ENCODE measurements around the gene AUTS2.

The AUTS2 gene

DNA sequence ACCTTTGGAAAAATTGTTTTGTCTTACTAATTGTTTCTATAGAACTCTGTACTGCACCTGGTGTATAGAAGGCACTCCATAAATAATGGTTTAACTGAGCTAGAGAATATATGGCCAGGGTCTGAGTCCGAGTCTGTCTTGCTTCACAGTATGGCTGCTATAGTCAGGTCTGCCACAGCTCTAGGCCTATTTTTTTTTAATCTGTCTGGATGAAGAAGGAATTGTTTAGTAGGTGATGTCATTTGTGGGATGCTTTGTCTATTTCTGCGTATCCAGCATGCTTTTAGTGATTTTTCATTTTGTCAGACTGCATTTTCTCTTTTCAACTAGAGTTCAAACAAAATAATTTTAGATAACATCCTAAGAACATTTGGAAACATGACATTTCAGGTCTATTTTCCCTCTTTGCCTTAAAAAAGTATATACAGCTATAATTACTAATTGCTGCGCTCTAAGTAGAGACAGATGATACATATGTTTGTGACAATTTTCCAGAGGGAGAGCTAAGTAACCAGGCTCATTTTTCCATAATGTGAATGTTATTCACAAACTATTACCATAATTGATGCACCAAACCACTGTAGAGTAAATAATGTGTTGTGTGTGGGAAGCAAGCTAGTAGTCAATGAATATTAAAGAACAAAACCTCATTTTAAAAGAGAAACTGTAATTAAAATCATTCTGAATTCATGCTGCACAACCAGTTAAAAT, 361.7 kb downstream of the AUTS2 start:
- Mint-ChIP-seq H3K9me3 (no peaks in the 10 kb centered on the region), H3K27ac (peak overlapping the region in 1 of 3 experiments; percentile 8), H3K4me1 (peaks cover 69% of the 10 kb centered on the region), H3K36me3 (ENCODE audit: low read depth) (no peaks in the 10 kb centered on the region), H3K4me3 (no peak overlapping the region), H3K27me3 (ENCODE audit: low read depth) (peaks cover 4% of the 10 kb centered on the region)
- TF ChIP-seq, protein P1, sequence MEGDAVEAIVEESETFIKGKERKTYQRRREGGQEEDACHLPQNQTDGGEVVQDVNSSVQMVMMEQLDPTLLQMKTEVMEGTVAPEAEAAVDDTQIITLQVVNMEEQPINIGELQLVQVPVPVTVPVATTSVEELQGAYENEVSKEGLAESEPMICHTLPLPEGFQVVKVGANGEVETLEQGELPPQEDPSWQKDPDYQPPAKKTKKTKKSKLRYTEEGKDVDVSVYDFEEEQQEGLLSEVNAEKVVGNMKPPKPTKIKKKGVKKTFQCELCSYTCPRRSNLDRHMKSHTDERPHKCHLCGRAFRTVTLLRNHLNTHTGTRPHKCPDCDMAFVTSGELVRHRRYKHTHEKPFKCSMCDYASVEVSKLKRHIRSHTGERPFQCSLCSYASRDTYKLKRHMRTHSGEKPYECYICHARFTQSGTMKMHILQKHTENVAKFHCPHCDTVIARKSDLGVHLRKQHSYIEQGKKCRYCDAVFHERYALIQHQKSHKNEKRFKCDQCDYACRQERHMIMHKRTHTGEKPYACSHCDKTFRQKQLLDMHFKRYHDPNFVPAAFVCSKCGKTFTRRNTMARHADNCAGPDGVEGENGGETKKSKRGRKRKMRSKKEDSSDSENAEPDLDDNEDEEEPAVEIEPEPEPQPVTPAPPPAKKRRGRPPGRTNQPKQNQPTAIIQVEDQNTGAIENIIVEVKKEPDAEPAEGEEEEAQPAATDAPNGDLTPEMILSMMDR (IDR thresholded peaks at IDR 0.05; ENCODE audit: unreplicated experiment in 3 of 3) = no peak

DNA sequence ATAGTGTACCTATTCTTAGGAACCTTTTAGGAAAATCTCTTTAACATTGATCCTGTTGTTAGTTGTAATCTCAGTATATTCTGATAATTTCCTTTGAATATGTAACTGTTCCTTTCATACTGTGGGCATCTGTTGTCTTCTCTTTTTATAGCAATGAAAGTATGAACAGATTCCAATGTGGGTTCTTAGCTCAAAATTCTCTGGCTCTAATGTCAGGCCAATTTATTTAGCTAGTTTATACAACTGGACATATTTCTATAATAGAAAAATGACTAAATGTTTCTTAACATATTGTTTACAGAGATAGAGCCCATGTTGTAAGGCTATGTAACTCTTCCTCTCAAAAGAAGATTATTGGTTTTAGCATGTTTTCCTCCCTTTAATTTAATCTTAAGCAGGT, 363.2 kb downstream of the AUTS2 start:
- H3K27ac Mint-ChIP-seq = no peak overlapping the region
- no peak overlapping the region for H3K4me3 Mint-ChIP-seq
- H3K4me1 Mint-ChIP-seq = peaks cover 66% of the 10 kb centered on the region
- no peaks in the 10 kb centered on the region for H3K36me3 Mint-ChIP-seq (ENCODE audit: low read depth)
- H3K9me3 Mint-ChIP-seq = no peaks in the 10 kb centered on the region
- TF ChIP-seq, protein P1 (IDR thresholded peaks at IDR 0.05; ENCODE audit: unreplicated experiment in 3 of 3) = no peak
- peaks cover 4% of the 10 kb centered on the region for H3K27me3 Mint-ChIP-seq (ENCODE audit: low read depth)

DNA sequence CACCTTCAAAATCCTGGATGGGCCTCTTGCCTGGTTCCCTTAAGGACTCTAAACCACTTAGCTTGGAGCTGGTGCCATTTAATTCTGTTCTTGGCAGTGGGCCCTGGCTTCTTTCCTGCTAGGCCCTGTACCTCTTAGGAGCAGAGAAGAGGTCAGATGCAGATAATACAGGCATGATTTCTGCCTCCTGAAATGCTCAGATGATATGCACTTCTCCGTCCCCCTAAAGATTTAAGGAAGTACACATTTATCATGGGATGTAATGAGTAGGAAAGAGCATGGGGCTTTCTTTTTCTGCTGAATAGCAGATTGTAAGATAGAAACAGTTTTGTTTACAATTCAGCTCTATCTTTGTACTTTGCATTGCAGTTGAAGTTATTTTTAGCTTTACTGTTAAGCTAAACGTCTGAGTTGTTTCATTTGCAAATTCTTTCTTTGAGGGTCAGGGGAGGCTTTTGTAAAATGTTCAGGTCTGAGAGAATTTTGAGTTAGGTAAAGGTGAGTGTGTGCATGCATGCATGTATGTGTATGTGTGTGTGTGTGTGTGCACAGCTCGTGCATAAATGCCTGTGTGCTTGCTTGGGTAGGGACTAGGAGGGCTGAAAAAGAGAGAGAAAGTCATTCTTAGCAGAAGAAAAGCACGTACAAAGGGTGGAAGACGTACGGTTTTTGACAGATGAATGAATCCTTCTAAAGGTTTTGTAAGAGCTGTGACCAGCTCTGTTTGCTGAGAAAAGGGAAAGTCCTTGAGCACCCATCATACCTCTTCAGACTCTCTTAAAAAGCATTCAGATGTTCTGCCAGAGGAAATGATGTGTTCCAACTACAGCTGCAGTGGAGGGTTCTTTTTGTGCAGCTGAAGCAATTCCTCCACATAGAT, 364.2 kb downstream of the AUTS2 start:
- peaks cover 65% of the 10 kb centered on the region for H3K4me1 Mint-ChIP-seq
- peaks cover 4% of the 10 kb centered on the region for H3K27me3 Mint-ChIP-seq (ENCODE audit: low read depth)
- no peaks in the 10 kb centered on the region for H3K9me3 Mint-ChIP-seq
- H3K36me3 Mint-ChIP-seq (ENCODE audit: low read depth) = no peaks in the 10 kb centered on the region
- peak overlapping the region; percentile 72 to 82 (median 77) for H3K27ac Mint-ChIP-seq
- TF ChIP-seq, protein P1 (IDR thresholded peaks at IDR 0.05; ENCODE audit: unreplicated experiment in 3 of 3) = no peak
- peak overlapping the region; percentile 23 to 43 (median 29) for H3K4me3 Mint-ChIP-seq

DNA sequence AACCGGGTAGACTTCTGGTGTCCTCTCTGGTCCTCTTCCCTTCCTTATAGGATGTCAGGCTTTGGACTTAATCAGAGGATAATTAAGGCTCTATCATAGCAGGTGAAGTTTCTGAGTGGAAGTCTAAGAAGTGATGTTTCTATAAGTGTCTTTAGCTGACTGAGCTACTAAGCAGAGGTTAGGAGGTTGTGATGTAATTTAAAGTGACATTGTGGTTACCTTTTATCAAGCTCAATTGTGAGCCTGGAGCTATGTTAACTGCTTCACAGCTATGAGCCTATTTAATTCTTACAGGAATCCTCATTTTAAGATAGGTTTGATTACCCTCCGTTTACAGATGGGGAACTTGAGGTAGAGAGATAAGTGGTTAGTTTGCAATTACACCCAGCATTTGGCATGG, 365.1 kb downstream of the AUTS2 start:
- peaks cover 70% of the 10 kb centered on the region for H3K4me1 Mint-ChIP-seq
- H3K9me3 Mint-ChIP-seq = no peaks in the 10 kb centered on the region
- H3K27me3 Mint-ChIP-seq (ENCODE audit: low read depth) = peaks cover 4% of the 10 kb centered on the region
- TF ChIP-seq, protein P1 (IDR thresholded peaks at IDR 0.05; ENCODE audit: unreplicated experiment in 3 of 3) = no peak
- no peaks in the 10 kb centered on the region for H3K36me3 Mint-ChIP-seq (ENCODE audit: low read depth)
- no peak overlapping the region for H3K4me3 Mint-ChIP-seq
- H3K27ac Mint-ChIP-seq = peak overlapping the region in 1 of 3 experiments; percentile 77

DNA sequence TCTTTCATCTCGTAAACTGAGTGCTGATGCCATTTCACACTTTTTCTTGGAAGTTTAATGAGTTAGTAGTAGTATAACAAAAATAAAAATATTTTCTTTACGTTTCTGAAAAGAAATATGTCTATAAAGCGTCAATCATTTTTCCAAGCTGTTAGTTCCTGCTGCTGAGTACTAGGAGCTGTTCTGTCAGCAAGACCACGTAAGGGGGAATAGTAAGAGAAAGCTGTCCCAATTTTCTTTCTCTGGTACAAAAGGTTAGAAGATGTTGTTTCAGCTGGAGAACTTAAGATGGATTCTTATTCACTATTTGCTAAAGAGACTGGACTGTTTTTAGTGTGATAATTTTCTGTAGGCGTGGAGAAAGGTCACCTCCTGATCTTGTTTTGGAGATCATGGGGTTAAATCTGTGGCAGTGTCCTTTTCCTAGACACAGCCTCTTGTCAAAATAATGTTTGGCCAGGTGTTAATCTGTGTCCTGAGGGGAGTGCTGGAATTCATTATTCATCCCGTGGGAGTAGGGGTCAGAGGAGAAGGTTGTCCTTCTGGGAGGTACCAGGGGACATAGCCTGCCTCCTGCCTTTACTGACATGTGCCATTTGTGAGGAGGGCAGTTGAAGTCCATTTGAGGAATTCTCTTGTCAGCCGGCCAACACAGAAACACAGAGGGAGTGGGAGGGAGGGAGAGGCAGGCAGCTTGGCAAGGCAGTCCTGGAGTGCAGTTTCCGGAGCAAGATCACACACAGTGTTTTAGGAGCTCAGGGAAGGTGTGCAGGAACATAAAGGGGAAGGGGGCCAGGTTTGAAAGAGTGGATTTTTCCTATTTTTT, 368.7 kb downstream of the AUTS2 start:
- TF ChIP-seq, protein P1 (IDR thresholded peaks at IDR 0.05; ENCODE audit: unreplicated experiment in 3 of 3) = no peak
- H3K27ac Mint-ChIP-seq = peak overlapping the region; percentile 39 to 86 (median 53)
- H3K9me3 Mint-ChIP-seq = no peaks in the 10 kb centered on the region
- peaks cover 55% of the 10 kb centered on the region for H3K4me1 Mint-ChIP-seq
- H3K4me3 Mint-ChIP-seq = peak overlapping the region; percentile 57 to 69 (median 69)
- peaks cover 4% of the 10 kb centered on the region for H3K27me3 Mint-ChIP-seq (ENCODE audit: low read depth)
- H3K36me3 Mint-ChIP-seq (ENCODE audit: low read depth) = no peaks in the 10 kb centered on the region
